HG03565 (cell line): ENCODE measurements around the gene SNTG2.

Experiments used
- ATAC-seq: cut with Tn5 transposase; IDR thresholded peaks from one replicate; pipeline ENCODE4 v1.9.1; 2021; ENCODE audit warnings: mild to moderate bottlenecking, moderate library complexity; ENCODE audit not compliant: unreplicated experiment

SNTG2 gene

DNA sequence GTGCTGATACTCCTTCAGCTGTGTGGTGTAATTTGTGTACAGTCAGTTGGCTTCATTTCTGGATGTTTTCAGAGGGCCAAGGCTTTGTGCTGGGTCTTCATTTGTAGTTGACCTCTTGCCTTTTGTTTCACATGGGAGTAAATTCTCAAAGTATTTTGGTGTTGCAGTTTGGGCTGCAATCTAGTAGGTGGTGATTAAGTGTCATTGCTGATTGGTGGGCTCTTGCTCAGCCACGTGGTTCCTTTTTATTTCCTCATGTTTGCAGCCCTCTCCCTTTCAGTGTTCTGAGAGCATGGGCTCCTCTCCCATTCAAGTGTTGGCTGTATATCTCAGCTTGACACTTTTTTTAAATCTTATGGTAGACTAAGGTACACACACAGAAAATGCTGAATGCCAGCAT lies 96.8 kb downstream of the SNTG2 start:
- ATAC-seq: no peak

DNA sequence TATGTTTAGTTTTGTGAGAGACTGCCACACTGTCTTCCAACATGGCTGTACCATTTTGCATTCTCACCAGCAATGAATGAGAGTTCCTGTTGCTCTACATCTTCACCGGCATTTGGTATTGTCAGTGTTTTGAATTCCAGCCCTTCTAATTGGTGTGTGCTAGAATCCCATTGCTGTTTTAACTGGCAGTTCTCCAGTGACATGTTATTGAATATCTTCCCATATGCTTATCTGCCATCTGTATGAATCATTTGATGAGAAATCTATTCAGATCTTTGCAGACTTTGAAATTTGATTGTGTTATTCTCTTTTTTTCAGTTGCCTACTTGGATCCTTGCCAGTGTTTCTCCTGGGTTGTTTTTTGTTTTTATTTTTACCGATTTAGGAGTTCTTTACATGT lies 99.0 kb downstream of the SNTG2 start:
- ATAC-seq: no peak

DNA sequence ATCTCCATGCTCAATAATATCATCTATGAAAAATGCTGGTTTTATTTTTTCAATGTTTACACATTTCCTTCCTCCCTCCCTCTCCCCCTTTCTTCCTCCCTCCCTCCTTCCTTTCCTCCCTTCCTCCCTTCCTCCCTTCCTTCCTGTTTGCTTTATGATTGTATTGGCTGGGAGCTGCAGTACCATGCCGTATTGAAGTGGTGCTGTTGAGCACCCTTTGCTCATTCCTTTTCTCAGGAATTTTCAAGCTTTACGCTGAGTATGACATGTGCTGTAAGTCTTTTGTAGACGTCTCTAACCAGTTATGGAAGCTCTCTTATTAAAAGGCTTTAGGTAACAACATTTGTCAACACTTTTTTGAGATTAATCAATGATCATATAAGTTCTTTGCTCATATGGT lies 100.4 kb downstream of the SNTG2 start:
- ATAC-seq: no peak

DNA sequence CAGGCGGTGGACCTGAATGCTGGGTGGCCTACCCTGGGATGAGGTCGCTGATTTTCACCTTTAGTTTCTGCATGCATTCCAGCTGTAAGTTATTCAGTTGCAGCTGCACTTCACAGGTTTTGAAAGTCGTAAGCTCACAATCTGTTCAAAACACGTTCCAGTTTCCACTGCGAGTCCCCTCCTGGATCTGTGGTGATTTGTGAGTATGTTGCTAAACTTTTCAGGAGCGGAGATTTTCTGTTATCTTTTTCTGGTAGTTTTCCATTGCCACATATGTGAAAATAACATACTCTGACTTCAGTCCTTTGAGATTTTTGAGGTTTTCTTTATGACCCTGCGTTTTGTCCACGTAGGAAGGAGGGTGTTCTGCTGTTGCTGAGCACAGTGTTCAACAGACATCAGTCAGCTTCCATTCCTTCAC lies 102.1 kb downstream of the SNTG2 start:
- ATAC-seq: no peak

DNA sequence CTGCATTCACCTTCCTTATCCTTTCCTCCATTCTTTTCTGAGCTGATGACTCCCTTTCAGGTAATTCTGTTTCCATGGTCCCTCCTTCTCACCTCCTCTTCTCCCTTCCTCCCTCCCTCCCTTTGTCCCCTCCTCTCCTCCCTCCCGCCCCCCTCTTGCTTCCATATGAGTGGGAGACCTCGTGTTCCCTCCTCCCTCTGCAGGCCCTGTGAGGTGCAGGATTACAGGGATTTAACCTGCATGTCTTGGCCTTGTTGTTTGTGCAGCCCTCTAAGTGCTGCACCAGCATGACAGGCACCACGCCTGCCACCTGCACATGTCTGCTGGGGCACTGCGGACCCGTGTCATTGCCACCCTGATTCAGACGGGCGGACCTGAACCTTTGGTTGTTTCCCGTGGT lies 103.1 kb downstream of the SNTG2 start:
- ATAC-seq: no peak

DNA sequence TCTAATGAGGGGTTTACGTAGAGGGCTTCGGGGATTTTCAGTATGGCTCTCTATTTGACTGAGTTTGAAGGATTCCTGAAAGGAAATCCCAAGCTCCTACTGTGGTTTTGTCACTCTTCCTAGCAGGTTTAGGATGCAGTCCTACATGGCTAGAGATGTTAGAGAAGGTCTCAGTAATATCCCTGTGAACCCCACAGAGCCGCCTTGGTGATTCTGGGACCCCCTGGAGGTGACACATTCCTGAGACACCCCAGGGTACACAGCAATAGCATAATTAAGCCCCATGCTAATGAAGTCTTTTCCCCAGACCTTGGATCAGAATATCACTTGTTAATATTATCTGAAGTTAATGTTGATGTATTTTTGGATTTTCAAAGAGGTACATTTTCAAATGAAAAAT lies 103.8 kb downstream of the SNTG2 start:
- ATAC-seq: no peak

DNA sequence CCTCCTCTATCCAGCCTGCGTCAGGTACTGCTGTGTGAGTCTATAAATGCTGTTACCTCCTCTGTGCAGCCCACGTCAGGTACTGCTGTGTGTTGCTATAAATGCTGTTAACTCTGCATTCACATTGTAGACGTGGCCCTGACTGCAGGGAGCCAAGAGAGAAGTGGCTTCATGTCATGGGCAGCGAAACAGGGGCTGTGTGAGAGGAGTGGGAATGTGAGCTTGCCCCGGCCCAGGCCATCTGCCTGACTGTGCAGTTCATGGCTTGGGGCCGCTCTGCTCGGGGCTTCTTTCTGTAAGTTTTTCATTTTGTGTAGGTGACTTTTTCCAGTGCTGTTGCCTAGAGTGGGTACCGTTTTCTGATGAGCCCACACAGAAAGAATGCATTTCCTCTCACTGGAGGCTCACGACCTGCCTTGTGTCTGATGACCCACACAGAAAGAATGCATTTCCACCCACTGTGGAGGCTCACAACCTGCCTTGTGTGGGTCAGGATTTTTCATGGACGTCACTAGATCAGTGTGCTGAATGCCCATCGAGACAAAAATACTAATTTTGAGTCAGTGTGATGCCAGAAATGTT lies 104.5 kb downstream of the SNTG2 start:
- no peak for ATAC-seq

DNA sequence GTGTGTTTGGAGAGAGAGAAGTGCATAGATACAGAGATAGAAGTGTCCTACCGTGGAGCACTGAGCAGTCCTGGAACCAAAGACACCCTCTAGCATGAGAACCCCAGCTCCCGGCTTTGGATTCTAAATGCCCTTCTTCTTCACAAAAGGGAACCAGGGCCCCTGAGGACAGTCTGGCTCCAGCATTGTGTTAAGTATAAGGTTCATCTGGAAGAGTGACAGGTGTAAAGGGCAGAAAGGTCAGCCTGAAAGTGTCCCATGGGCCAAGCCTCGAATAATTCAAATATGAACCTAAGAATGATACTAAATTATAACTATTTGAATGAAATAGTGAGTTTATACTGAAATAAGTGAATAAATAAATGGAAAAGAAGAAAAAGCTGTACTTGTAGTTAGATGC lies 109.7 kb downstream of the SNTG2 start:
- no peak for ATAC-seq

DNA sequence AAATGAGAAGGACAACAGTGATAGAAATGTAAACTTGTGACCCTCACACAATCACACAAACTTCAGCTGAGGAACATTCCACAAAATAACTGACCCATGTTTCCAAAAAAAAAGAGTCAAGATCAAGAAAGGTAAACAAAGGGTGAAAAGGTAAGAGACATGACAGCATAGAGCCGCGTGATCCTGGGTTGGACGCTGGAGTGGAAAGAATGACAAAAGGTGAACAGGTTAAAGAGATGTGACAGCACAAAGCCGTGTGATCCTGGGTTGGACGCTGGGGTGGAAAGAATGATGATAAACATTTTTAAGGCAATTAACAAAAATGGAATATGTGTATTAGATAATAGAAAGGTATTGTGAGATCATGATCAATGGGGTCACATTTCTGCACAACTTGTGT lies 110.3 kb downstream of the SNTG2 start:
- ATAC-seq: no peak

DNA sequence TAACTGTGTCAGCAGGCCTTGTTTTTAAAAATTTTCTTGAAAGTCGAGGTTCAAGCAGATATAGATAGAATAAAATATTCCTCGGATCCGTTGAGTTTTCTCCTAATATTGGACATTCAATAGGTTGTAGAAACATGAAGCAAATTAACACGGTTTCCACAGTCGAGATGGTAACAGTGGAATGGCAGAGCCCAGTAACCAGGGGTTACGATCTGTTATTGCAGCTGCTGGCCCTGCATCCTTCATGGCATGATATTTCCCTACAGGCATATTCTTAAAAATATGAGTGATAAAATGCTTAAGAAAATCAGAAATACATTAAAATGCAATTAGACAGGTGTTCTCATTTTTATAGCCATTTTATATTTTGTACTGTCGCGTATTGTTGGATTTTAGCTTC lies 117.6 kb downstream of the SNTG2 start:
- no peak for ATAC-seq

DNA sequence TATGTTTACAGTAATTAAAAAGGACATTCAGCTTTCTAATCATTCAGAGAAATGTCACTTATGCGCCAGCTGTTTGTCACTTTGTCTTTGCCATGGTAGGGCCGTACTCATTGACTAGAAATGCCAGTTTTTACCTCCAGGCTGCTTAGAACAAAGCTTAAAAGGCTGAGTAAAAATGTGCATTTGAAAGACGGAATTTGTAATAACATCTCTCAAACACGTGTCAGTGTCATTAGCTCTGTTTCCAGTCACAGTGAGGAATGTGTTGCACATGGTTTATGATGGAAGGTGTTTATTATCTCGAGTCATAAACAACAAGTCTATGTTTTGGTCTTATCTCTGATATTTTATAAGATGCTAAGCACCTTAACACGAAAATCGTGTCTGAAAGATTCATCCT lies 118.2 kb downstream of the SNTG2 start:
- ATAC-seq: no peak

DNA sequence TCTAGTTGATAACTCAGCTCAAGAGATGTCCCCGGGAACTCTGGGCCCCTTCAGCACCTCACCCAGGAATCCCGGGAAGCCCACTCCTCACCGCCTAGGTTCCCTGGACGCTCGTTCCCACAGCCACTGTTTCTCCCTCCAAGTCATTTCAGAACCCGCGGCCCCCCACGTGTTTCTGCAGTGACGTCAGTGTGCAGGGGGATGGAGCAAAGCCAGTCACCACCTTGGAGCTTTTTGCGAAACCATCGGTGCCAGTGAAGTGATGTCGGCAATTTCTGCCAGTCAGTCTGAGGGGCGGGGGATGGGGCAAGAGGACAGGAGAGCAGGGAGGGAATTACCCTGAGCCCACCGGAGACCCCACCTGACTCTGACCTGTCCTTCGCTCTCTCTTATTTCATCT lies 119.2 kb downstream of the SNTG2 start:
- ATAC-seq: no peak

DNA sequence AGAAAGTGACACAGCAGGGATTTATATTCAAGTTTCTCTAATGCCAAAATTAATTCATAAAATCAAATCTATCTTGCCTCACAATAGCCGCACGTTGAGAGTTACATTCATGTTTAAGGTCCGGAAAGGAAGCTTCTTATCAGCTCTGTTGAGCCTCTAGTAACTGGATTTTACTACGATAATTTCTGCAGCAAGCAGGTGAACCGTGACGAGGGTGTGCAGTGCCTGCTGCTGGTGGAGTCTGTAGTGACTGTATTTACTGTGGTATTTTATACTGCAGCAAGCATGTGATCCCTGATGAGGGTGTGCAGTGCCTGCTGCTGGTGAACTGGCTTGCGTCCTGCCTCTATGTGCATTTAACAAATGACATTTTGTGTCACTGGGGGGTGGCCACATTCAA lies 120.0 kb downstream of the SNTG2 start:
- no peak for ATAC-seq

DNA sequence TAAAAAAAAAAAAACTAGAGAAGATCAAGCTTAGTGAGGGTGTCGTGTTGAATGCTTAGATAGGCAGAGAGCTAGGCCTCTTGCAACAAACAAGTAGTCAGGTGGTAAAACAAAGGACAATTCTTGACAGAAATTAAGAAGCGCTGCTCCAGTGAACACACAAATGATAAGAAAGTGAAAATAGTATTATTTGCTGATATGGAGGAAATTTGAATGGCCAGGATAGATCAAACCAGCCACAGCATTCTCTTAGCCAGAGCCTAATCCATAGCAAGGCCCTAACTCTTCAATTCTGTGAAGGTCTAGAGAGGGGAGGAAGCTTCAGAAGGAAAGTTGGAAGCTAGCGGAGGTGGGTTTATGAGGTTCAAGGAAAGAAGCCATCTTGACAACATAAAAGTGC lies 121.0 kb downstream of the SNTG2 start:
- ATAC-seq: no peak

DNA sequence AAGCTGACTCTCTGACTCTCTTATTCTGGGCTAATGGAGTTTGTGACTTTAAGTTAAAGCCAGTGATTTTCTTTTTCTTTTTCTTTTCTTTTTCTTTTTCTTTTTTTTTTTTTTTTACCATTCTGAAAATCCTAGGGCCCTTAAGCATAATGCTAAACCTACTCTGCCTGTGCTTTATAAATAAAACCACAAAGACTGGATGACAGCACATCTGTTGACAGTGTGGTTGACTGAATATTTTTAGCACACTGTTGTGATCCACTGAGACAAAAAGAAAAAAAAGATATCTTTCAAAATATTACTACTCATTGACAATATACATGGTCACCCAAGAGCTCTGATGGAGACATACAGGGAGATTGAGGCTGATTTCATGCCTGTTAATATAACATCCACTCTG lies 121.6 kb downstream of the SNTG2 start:
- no peak for ATAC-seq

DNA sequence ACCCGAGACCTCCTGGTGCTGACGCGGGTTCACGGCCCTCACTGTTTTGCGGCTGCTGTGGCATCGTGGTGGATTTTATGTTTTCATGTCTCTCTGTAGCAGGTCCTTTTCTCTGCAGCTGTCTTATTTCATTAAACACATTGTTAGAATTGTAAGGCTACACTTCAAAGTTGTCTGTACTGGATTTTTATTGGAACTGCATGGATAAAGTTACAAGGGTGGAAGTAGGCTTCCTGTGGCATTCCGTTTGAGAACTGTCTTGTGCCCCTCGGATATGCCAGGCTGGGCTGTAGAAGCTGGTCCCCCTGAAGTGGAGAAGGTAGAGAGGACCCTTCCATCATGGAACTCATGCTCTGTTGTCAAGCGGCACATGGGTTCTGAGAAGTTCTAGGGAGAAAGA lies 127.3 kb downstream of the SNTG2 start:
- no peak for ATAC-seq

DNA sequence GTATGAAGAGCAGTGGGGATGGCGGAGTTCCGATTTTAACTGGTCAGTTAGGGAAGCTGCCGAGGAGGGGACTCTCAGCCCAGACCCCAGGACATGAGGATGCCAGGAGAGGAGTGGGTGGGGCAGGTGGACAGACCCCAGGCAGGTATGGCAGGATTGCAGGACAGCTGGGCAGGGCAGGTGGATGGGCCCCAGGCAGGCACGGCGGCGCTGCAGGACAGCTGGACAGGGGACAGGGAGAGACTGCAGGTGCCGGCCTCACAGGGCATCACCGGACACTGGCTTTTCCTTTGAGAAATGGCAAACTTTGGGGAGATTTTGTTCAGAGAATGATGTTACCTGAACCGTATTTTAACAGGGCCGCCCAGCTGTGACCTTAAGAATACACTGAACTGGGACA lies 127.7 kb downstream of the SNTG2 start:
- no peak for ATAC-seq

DNA sequence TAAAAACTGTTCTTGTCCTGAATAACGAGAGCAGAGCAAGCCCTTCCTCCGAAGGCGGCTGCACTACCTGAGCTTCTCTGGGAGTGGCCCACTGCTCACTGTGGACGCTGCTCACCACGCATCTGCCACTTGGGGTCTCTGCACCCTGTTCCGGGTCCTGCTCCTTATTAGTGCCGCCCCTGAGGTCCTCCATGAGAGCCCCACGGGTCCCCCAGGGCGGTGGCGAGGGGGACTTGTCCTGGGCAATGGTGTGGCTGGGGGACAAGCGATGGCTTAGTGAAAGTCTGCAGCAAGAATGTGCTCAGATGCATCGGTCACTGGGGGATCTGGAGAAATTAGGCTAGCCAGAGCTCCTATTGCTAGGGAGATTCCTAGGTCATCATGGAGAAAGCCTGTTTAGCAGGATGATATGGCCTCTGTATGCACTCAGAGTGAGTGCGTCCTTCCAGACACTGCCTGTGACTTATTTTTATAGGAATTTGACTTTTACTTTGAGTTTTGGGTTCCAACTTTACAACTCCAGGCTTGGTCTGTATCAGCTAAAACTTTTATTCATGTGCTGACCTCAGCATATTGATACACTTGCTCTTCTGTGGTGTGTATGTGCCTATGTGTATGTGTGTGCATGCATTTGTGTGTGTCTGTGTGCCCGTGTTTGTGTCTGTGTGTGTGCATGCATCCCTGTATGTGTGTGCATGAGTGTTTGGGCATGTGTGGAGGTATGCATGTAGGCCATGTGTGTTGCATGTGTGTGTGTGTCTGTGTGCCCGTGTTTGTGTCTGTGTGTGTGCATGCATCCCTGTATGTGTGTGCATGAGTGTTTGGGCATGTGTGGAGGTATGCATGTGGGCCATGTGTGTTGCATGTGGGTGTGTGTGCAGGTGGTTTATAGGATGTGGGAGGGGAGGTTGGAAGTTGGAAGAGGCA lies 129.5 kb downstream of the SNTG2 start:
- no peak for ATAC-seq

DNA sequence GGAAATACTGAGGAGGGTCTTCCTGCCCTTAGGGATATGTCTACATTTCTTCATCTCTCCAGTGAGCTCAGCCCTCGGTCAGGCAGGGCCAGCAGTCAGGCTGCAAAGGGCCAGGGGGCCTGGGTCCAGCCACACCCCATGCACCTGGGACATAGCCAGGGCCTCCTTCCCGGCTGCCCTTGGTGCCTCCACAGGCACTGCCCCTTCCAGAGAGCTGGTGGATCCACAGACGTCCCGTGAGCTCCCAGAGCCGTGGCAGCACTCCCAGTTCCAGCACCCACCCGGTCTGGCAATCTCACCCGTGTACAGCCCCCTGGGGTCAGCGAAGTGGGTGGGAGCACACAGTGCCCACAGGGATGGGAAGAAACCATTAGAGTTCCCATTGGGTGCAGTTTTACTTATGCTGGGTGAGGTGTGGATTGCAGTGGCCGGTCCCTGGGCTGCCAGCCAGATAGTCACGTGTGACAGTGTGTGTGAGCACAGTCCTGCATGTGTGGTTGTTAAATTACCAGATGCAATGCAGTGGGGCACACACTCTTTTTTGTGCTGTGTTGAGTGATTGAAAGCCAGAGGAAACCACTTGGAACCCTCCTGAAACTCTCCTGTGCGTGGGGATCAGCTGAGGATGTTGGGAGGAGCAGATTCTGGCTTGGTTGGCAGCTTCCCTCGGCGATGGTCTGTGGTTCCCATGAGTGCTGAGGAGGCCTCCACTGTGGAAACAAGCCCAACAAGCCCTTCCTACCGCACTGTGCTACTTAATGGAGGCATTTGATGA lies 131.0 kb downstream of the SNTG2 start:
- ATAC-seq: no peak

DNA sequence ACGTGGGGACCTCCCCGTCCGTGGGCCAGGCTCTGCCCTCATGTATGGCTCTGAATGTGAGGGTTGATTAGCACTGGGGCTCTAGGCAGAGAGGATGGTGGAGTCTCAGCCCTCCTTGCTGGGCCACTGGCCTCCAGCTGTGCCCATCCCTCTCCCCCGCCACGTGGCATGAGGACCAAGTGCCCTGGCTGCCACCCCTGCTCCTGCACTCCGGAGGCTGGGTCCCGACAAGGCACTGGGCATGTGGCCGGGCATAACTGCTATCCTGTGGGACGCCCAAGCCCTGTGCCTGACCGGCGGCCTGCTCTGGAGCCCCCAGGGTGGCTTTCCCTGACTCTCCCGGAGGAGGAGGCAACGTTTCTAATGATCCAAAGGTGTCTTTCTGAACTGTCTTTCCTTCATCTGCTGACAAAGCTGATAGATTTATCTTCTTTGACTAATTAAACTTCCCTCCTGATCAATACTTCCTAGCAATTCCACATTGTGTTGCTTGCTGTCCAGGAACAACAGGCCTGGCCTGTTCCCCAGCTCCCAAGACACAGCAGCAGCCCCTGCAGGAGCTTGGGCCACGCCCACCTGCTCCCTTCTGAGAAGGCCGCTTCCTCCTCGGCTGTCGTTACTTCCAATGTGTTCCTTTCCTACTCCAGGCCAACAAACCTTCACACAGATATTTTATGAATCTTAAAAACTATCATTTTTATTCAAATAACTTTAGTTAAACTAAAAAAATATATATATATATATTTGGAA lies 132.0 kb downstream of the SNTG2 start:
- no peak for ATAC-seq

DNA sequence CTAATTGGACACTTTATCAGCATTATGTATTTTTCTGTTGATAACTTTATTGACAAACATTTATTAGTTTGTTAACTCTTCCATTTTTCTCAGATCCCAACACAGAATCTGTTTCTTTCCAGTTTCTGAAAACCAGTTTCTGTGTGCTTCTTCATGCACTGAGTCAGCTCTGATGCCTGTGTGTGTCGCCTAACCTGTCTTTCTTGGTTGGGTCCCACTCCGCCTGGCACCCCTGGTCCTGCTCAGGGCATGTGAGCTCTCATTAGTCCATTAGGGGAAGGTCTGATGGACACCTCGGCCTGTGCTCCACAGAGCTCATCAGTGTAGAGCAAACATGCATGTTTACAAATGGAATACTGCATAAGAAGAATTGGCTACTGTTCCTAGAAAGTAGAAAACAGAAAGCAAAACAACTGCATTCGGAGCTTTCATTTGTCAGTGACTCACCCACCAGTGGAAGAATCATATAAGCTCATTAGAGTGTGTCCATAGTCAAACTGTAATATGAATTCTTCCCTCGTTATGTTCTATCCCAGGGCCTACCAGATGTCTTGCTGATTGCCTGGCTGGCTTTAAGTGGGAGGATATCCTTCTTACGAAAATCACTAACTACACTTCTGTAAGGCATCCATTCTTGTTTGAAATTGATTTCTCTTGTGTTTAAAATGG lies 137.7 kb downstream of the SNTG2 start:
- no peak for ATAC-seq
